NCI-H2196 treated with DMSO at 0.1 percent for 48 hours (cell line): Measurements from ENCODE around the gene MAP1B.

Experiments
- DNase-seq: peaks from one replicate; lab custom pipeline; 2025; ENCODE audit not compliant: unreplicated experiment; lab: John Stamatoyannopoulos, UW

MAP1B gene

GRCh38 chr5:72245951-72246532, 138.8 kb downstream of the MAP1B start:
- no peak for DNase-seq

- no peak for DNase-seq
Measured at GRCh38 chr5:72246954-72247442, 139.7 kb downstream of the MAP1B start.

GRCh38 chr5:72248410-72248981, 141.2 kb downstream of the MAP1B start:
- DNase-seq, result no peak

- no peak for DNase-seq
Measured at GRCh38 chr5:72251386-72251785, 144.1 kb downstream of the MAP1B start.

- no peak for DNase-seq
Measured at GRCh38 chr5:72252008-72252407, 144.7 kb downstream of the MAP1B start.

- DNase-seq, result no peak
Measured at GRCh38 chr5:72252574-72253155, 145.4 kb downstream of the MAP1B start.

GRCh38 chr5:72255237-72255636, 148.0 kb downstream of the MAP1B start:
- no peak for DNase-seq

- DNase-seq, result no peak
Measured at GRCh38 chr5:72255670-72256069, 148.4 kb downstream of the MAP1B start.

- DNase-seq, result no peak
Measured at GRCh38 chr5:72256536-72256935, 149.3 kb downstream of the MAP1B start.
